H1 (cell line): ENCODE results near the gene ATG7. TPM values are rescaled to one million over a fixed set of nuclear protein-coding genes. Genes with fewer than 3 reads are reported as not detected.

Experiments used
- CTCF ChIA-PET: fragments of 300-600 bp; sonication (Branson Sonifier 250); formaldehyde crosslinking; loops from one replicate; lab custom pipeline; 2021; ENCODE audit not compliant: partially characterized antibody; lab: Charles Lee
- POLR2A ChIA-PET: fragments of 300-600 bp; sonication (Branson Sonifier 250); formaldehyde crosslinking; loops from one replicate; lab custom pipeline; 2021; ENCODE audit warnings: inconsistent platforms; ENCODE audit not compliant: partially characterized antibody; lab: Charles Lee
- DNase-seq, 2 experiments: peaks; one replicate each; pipeline versions ENCODE4 v3.0.0 to v3.0.0-alpha.2; 2010 to 2022; ENCODE audit warnings: low spot score in 2 of 2, low read depth in 1 of 2, mixed read lengths in 1 of 2
- FAIRE-seq: peaks from 2 replicates; lab custom pipeline; 2011; peaks lifted over from hg19 to GRCh38; lab: Jason Lieb, UNC
- H2AFZ ChIP-seq: 2 replicates; pipeline ENCODE4 v1.8.1; 2012; ENCODE audit warnings: low read length, inconsistent platforms
- H2AK5ac ChIP-seq: 2 replicates; pipeline ENCODE4 v1.6.1; 2013; ENCODE audit warnings: low read depth, low read length
- H2BK120ac ChIP-seq: replicated peaks from 2 replicates; pipeline ENCODE3; 2013; ENCODE audit warnings: low read depth, low read length, inconsistent platforms
- H2BK12ac ChIP-seq: 2 replicates; pipeline ENCODE4 v1.6.1; 2013; ENCODE audit warnings: low read depth, low read length
- H2BK15ac ChIP-seq: 2 replicates; pipeline ENCODE4 v1.6.1; 2013; ENCODE audit warnings: low read length
- H2BK20ac ChIP-seq: 2 replicates; pipeline ENCODE4 v1.6.1; 2013; ENCODE audit warnings: low read length
- H2BK5ac ChIP-seq: 2 replicates; pipeline ENCODE4 v1.6.1; 2013; ENCODE audit warnings: low read depth, low read length
- H3K14ac ChIP-seq: 2 replicates; pipeline ENCODE4 v1.6.1; 2013; ENCODE audit warnings: inconsistent platforms; ENCODE audit not compliant: insufficient read length
- H3K18ac ChIP-seq: 2 replicates; pipeline ENCODE4 v1.6.1; 2013; ENCODE audit warnings: low read length; ENCODE audit errors: extremely low read depth
- H3K23ac ChIP-seq: 2 replicates; pipeline ENCODE4 v1.6.1; 2013; ENCODE audit warnings: inconsistent platforms; ENCODE audit not compliant: insufficient read length
- H3K23me2 ChIP-seq: 2 replicates; pipeline ENCODE4 v1.6.1; 2013; ENCODE audit warnings: low read depth, low read length
- H3K27ac ChIP-seq: 2 replicates; pipeline ENCODE4 v1.6.1; 2011; ENCODE audit warnings: low read depth, low read length, inconsistent platforms
- H3K27me3 ChIP-seq, 4 experiments: replicated peaks in 1 of 4; 1 replicate in 1 of 4; 2 replicates in 3 of 4; pipeline versions ENCODE4 v1.6.1 to v1.8.1; 2011 to 2013; ENCODE audit warnings: low read length in 3 of 4, mild to moderate bottlenecking in 3 of 4, inconsistent platforms in 2 of 4, mixed read lengths in 2 of 4, moderate library complexity in 1 of 4; ENCODE audit not compliant: control insufficient read depth in 3 of 4, insufficient read depth in 3 of 4; ENCODE audit errors: extremely low read depth in 1 of 4
- H3K36me3 ChIP-seq, 4 experiments: 2 replicates each; pipeline versions ENCODE4 v1.6.1 to v1.8.1; 2011 to 2013; ENCODE audit warnings: mild to moderate bottlenecking in 4 of 4, low read length in 3 of 4, moderate library complexity in 2 of 4, control low read depth in 1 of 4, inconsistent platforms in 1 of 4; ENCODE audit not compliant: insufficient read depth in 4 of 4, control insufficient read depth in 2 of 4
- H3K4ac ChIP-seq: replicated peaks from 2 replicates; pipeline ENCODE3; 2013; ENCODE audit warnings: low read length, low read depth, mixed read lengths, inconsistent platforms; ENCODE audit not compliant: insufficient read length
- H3K4me1 ChIP-seq, 4 experiments: replicated peaks in 1 of 4; 1 replicate in 1 of 4; 2 replicates in 3 of 4; pipeline versions ENCODE4 v1.6.1 to v1.8.1; 2011 to 2013; ENCODE audit warnings: low read length in 3 of 4, inconsistent platforms in 2 of 4, mixed read lengths in 1 of 4; ENCODE audit not compliant: insufficient read depth in 4 of 4, control insufficient read depth in 3 of 4
- H3K4me2 ChIP-seq, 2 experiments: 2 replicates each; pipeline versions ENCODE4 v1.6.1 to v1.8.1; 2011 to 2013; ENCODE audit warnings: low read depth in 2 of 2, low read length in 2 of 2, control low read depth in 1 of 2, inconsistent platforms in 1 of 2, mild to moderate bottlenecking in 1 of 2; ENCODE audit not compliant: insufficient read depth in 1 of 2
- H3K4me3 ChIP-seq, 4 experiments: fragments of 200-600, 300-600 bp in 1 of 4; sonication (generic), shearing (Covaris generic), sonication (Bioruptor Twin) in 1 of 4; 2 replicates each; pipeline versions ENCODE4 v1.5.1 to v1.8.1; 2011 to 2016; ENCODE audit warnings: low read length in 4 of 4, low read depth in 3 of 4, control low read depth in 2 of 4, inconsistent platforms in 2 of 4, mild to moderate bottlenecking in 2 of 4, mixed read lengths in 1 of 4, moderate library complexity in 1 of 4; ENCODE audit not compliant: insufficient read depth in 2 of 4; ENCODE audit errors: extremely low read depth in 1 of 4
- H3K56ac ChIP-seq: replicated peaks from 2 replicates; pipeline ENCODE3; 2013; ENCODE audit warnings: low read depth, mild to moderate bottlenecking, mixed read lengths, low read length, inconsistent platforms; ENCODE audit not compliant: insufficient read length
- H3K79me1 ChIP-seq: 2 replicates; pipeline ENCODE4 v1.6.1; 2013; ENCODE audit warnings: low read depth, low read length, control low read depth
- H3K79me2 ChIP-seq, 2 experiments: 2 replicates each; pipeline versions ENCODE4 v1.6.1 to v1.8.1; 2012 to 2013; ENCODE audit warnings: low read length in 2 of 2, mild to moderate bottlenecking in 2 of 2, inconsistent platforms in 1 of 2; ENCODE audit not compliant: insufficient read depth in 2 of 2, control insufficient read depth in 1 of 2
- H3K9ac ChIP-seq, 4 experiments: replicated peaks in 1 of 4; 1 replicate in 1 of 4; 2 replicates in 3 of 4; pipeline versions ENCODE4 v1.6.1 to v1.8.1; 2011 to 2013; ENCODE audit warnings: low read depth in 3 of 4, low read length in 3 of 4, control low read depth in 2 of 4, mild to moderate bottlenecking in 2 of 4, moderate library complexity in 2 of 4, inconsistent platforms in 1 of 4; ENCODE audit errors: extremely low read depth in 1 of 4
- H3K9me3 ChIP-seq, 2 experiments: 2 replicates each; pipeline versions ENCODE4 v1.6.1 to v1.8.1; 2012 to 2013; ENCODE audit warnings: mild to moderate bottlenecking in 2 of 2, moderate library complexity in 2 of 2, control low read depth in 1 of 2, inconsistent platforms in 1 of 2, low read depth in 1 of 2, low read length in 1 of 2, mixed read lengths in 1 of 2; ENCODE audit not compliant: insufficient read depth in 2 of 2
- H4K20me1 ChIP-seq, 2 experiments: replicated peaks in 1 of 2; 2 replicates each; pipeline versions ENCODE3 to v1.8.1; 2011 to 2013; ENCODE audit warnings: inconsistent platforms in 2 of 2, low read length in 2 of 2, mild to moderate bottlenecking in 1 of 2; ENCODE audit not compliant: insufficient read depth in 2 of 2, control insufficient read depth in 1 of 2
- H4K5ac ChIP-seq: 2 replicates; pipeline ENCODE4 v1.6.1; 2013; ENCODE audit warnings: low read length, low read depth, mixed read lengths, inconsistent platforms; ENCODE audit not compliant: insufficient read length
- H4K8ac ChIP-seq: 2 replicates; pipeline ENCODE4 v1.8.0; 2013; ENCODE audit warnings: mild to moderate bottlenecking, moderate library complexity, low read length, inconsistent platforms; ENCODE audit not compliant: insufficient read depth; ENCODE audit errors: extremely low read depth
- H4K91ac ChIP-seq: replicated peaks from 2 replicates; pipeline ENCODE3; 2013; ENCODE audit warnings: low read length, mixed read lengths, inconsistent platforms; ENCODE audit not compliant: insufficient read length
- HDAC6 ChIP-seq: IDR thresholded peaks from one replicate; pipeline ENCODE4 v1.7.1; 2012; ENCODE audit warnings: low read depth, mild to moderate bottlenecking, inconsistent platforms, low read length, moderate library complexity
- JUN ChIP-seq: IDR thresholded peaks from 2 replicates; pipeline ENCODE4 v1.6.1; 2011; ENCODE audit warnings: low read depth, mild to moderate bottlenecking, improper control_type of control experiment, low read length
- KDM5A ChIP-seq: fragments of 200-600 bp; IDR thresholded peaks from 2 replicates; pipeline ENCODE4 v1.7.1; 2012; ENCODE audit warnings: mild to moderate bottlenecking, low read length, inconsistent platforms, mixed read lengths
- SRF ChIP-seq: IDR thresholded peaks from 2 replicates; pipeline ENCODE4 v1.6.1; 2011; ENCODE audit warnings: mild to moderate bottlenecking, low read depth, low read length, moderate library complexity
- TCF12 ChIP-seq: IDR thresholded peaks from 2 replicates; pipeline ENCODE4 v1.6.1; 2011; ENCODE audit warnings: low read depth, mild to moderate bottlenecking, low read length
- YY1 ChIP-seq: IDR thresholded peaks from 2 replicates; pipeline ENCODE4 v1.6.1; 2011; ENCODE audit warnings: low read depth, mild to moderate bottlenecking, low read length
- WGBS, 2 experiments: shearing (Covaris generic) in 1 of 2; methylation state at CpG; one replicate each; pipeline versions ENCODE4 v1.1.6 to v1.1.7; 2013 to 2015; ENCODE audit warnings: low lambda C conversion rate in 2 of 2, mixed read lengths in 2 of 2, inconsistent platforms in 1 of 2, low coverage in 1 of 2, missing lambda C conversion rate in 1 of 2; ENCODE audit not compliant: insufficient replicate concordance in 2 of 2, insufficient coverage in 1 of 2, insufficient read length in 1 of 2; ENCODE audit errors: extremely low coverage in 1 of 2, missing lambda C conversion rate in 1 of 2; 5-methylcytosine and 5-hydroxymethylcytosine counted together
- polyA plus RNA-seq, 7 experiments: library from polyadenylated mRNA; depleted of rRNA in 3 of 7; stranded (reverse) in 5 of 7; unstranded in 2 of 7; fragments of >200 nt in 5 of 7; fragments of 200-250 nt in 2 of 7; gene quantifications; 1 replicate in 5 of 7; 2 replicates in 1 of 7; 4 replicates in 1 of 7; pipeline versions ENCODE4 v1.2.1 to v1.2.3, GENCODE V29; 2011 to 2013; ENCODE audit warnings: missing spikeins in 2 of 7, mixed read lengths in 2 of 7
- total RNA-seq: library from RNA; stranded (reverse); fragmentation: NEBNext Ultra II Directional; extraction: Animal tissue kit (Norgen Biotek cat#: 25700); gene quantifications from 2 replicates; pipeline ENCODE4 v1.2.1, GENCODE V29; 2021

The ATG7 gene
- total and polyA plus RNA-seq, 2 of the 8 experiments (the other 6 are each of a cell fraction or from before 2014, with no cell fraction given) = 15.0 to 19.1 TPM

DNA sequence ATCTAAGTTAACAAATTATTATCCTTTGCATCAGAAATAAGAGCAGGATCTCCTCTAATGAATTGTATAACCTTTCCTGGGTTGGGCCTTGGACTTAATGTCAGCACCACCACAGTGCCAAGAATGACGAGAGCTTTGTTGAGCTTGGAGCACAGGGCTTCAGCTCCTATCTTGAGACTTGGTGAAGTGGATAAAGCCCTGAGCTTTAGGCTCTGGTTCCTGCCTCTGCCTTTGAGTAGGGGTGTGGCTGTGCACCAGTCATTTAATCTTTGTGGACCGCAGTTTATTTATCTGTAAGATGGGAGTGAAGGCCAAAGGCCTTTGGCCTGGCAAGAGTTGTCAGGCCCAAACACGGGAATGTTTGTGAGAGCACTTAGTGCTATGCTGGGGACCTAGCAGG is 209.4 kb downstream of the ATG7 start:
- Histone ChIP-seq H3K9me3 (no peaks in the 10 kb centered on the region), H4K8ac (no peak overlapping the region), H4K91ac (no peak overlapping the region), H3K4ac (no peak overlapping the region), H3K14ac (no peak overlapping the region), H3K27me3 (no peaks in the 10 kb centered on the region), H3K27ac (no peak overlapping the region), H3K23me2 (no peaks in the 10 kb centered on the region), H3K36me3 (no peaks in the 10 kb centered on the region), H3K9ac (no peak overlapping the region), H2BK120ac (no peak overlapping the region), H2BK12ac (peak overlapping the region; percentile 28; the same call in 1 of the 2 replicates), H3K79me2 (no peaks in the 10 kb centered on the region), H3K4me3 (no peak overlapping the region), H4K20me1 (no peaks in the 10 kb centered on the region), H3K56ac (no peak overlapping the region), H3K18ac (no peak overlapping the region), H3K4me2 (no peak overlapping the region), H3K79me1 (no peaks in the 10 kb centered on the region), H2BK5ac (no peak overlapping the region), H2AFZ (no peak overlapping the region), H3K4me1 (peaks cover 2 to 12% (median 10%) of the 10 kb centered on the region in 4 experiments; a peak in 5 of 7 replicates), H3K23ac (no peak overlapping the region), H2AK5ac (no peak overlapping the region), H4K5ac (no peak overlapping the region), H2BK15ac (no peak overlapping the region), H2BK20ac (peak overlapping the region; percentile 35; the same call in 1 of the 2 replicates)
- FAIRE-seq = no peak
- ChIA-PET POLR2A (interaction anchor here (0.5 to 1.3 kb wide), 2 partner anchors 24 to 134 kb away, joined by 3 read pairs; no protein-coding TSS in a partner anchor), CTCF (interaction anchor here (0.6 to 1.2 kb wide), 4 partner anchors 10 to 1346 kb away, joined by 3 to 4 read pairs (median 4); no protein-coding TSS in a partner anchor)
- no peak for DNase-seq
- no peak for TF ChIP-seq KDM5A
- TF ChIP-seq HDAC6 = no peak
- TF ChIP-seq JUN = no peak
- no peak for TF ChIP-seq YY1
- TF ChIP-seq TCF12 = no peak
- no peak for TF ChIP-seq SRF
- WGBS, 2 experiments = 85% methylated on average over 3 of the region's 3 CpGs; no CpG with 5 or more reads in 1 of the 2 experiments
